HepG2 (cell line): Measurements from ENCODE around the gene NME9. TPM values are rescaled to one million over a fixed set of nuclear protein-coding genes. Genes with fewer than 3 reads are reported as not detected.

Source experiments
- AHDC1 ChIP-seq: sonication (generic); formaldehyde crosslinking; IDR thresholded peaks from 2 replicates; pipeline ENCODE4 v1.5.1; 2020; ENCODE audit warnings: mild to moderate bottlenecking, missing genetic modification reagents, borderline replicate concordance
- CEBPG ChIP-seq: IDR thresholded peaks from 2 replicates; pipeline ENCODE4 v1.6.1; 2016
- DR1 ChIP-seq: sonication (generic); formaldehyde crosslinking; IDR thresholded peaks from 2 replicates; pipeline ENCODE4 v1.8.0; 2021; ENCODE audit warnings: mild to moderate bottlenecking, missing genetic modification reagents, inconsistent platforms
- HOXD1 ChIP-seq: sonication (generic); formaldehyde crosslinking; IDR thresholded peaks from 2 replicates; pipeline ENCODE4 v1.5.0; 2020; ENCODE audit warnings: missing genetic modification reagents
- IRF1 ChIP-seq: sonication (generic); formaldehyde crosslinking; IDR thresholded peaks from 2 replicates; pipeline ENCODE4 v1.4.0; 2020; ENCODE audit warnings: low read depth, mild to moderate bottlenecking, missing genetic modification reagents
- KLF12 ChIP-seq: sonication (generic); formaldehyde crosslinking; IDR thresholded peaks from 2 replicates; pipeline ENCODE4 v1.4.0; 2020; ENCODE audit warnings: missing genetic modification reagents, borderline replicate concordance
- MAFG ChIP-seq: sonication (generic); formaldehyde crosslinking; IDR thresholded peaks from 2 replicates; pipeline ENCODE4 v1.5.1; 2020; ENCODE audit warnings: mild to moderate bottlenecking, missing genetic modification reagents
- MATR3 ChIP-seq: sonication (generic); formaldehyde crosslinking; IDR thresholded peaks from 2 replicates; pipeline ENCODE4 v1.4.0; 2020; ENCODE audit warnings: missing genetic modification reagents
- MEF2D ChIP-seq: sonication (generic); formaldehyde crosslinking; IDR thresholded peaks from 2 replicates; pipeline ENCODE4 v1.5.1; 2020; ENCODE audit warnings: mild to moderate bottlenecking, missing genetic modification reagents
- MZF1 ChIP-seq: sonication (generic); formaldehyde crosslinking; IDR thresholded peaks from 2 replicates; pipeline ENCODE4 v1.8.1; 2023; ENCODE audit warnings: mild to moderate bottlenecking, missing genetic modification reagents, borderline replicate concordance
- NCOA1 ChIP-seq: sonication (generic); formaldehyde crosslinking; IDR thresholded peaks from 2 replicates; pipeline ENCODE4 v1.9.0; 2021; ENCODE audit warnings: missing genetic modification reagents
- SP4 ChIP-seq: sonication (generic); formaldehyde crosslinking; IDR thresholded peaks from 2 replicates; pipeline ENCODE4 v1.8.1; 2023; ENCODE audit warnings: mild to moderate bottlenecking, missing genetic modification reagents
- STAG1 ChIP-seq: sonication (generic); formaldehyde crosslinking; IDR thresholded peaks from 2 replicates; pipeline ENCODE4 v1.4.0; 2020; ENCODE audit warnings: missing genetic modification reagents
- TMF1 ChIP-seq: sonication (generic); formaldehyde crosslinking; IDR thresholded peaks from 2 replicates; pipeline ENCODE4 v1.8.1; 2022; ENCODE audit warnings: low read depth, missing genetic modification reagents
- ZC3H4 ChIP-seq: sonication (generic); formaldehyde crosslinking; IDR thresholded peaks from 2 replicates; pipeline ENCODE4 v1.4.0; 2020; ENCODE audit warnings: missing genetic modification reagents, borderline replicate concordance
- ZNF230 ChIP-seq: sonication (generic); formaldehyde crosslinking; IDR thresholded peaks from 2 replicates; pipeline ENCODE4 v1.4.0; 2020; ENCODE audit warnings: mild to moderate bottlenecking, missing genetic modification reagents
- ZNF446 ChIP-seq: sonication (generic); formaldehyde crosslinking; IDR thresholded peaks from 2 replicates; pipeline ENCODE4 v1.5.0; 2020; ENCODE audit warnings: mild to moderate bottlenecking, missing genetic modification reagents
- ZNF574 ChIP-seq: sonication (generic); formaldehyde crosslinking; IDR thresholded peaks from 2 replicates; pipeline ENCODE4 v1.4.0; 2020; ENCODE audit warnings: missing genetic modification reagents
- ZNF577 ChIP-seq: sonication (generic); formaldehyde crosslinking; IDR thresholded peaks from 2 replicates; pipeline ENCODE4 v1.4.0; 2020; ENCODE audit warnings: mild to moderate bottlenecking, low read depth, missing genetic modification reagents, borderline replicate concordance
- ZNF589 ChIP-seq: sonication (generic); formaldehyde crosslinking; conservative IDR thresholded peaks from 2 replicates; pipeline ENCODE4 v1.8.0; 2022; ENCODE audit warnings: mild to moderate bottlenecking, moderate library complexity, missing genetic modification reagents
- ZNF780A ChIP-seq: sonication (generic); formaldehyde crosslinking; IDR thresholded peaks from 2 replicates; pipeline ENCODE4 v1.8.0; 2022; ENCODE audit warnings: mild to moderate bottlenecking, missing genetic modification reagents, moderate library complexity
- ZSCAN31 ChIP-seq: sonication (generic); formaldehyde crosslinking; IDR thresholded peaks from 2 replicates; pipeline ENCODE4 v1.5.0; 2020; ENCODE audit warnings: low read depth, mild to moderate bottlenecking, missing genetic modification reagents
- polyA plus RNA-seq, 8 experiments: library from polyadenylated mRNA; depleted of rRNA in 3 of 8; stranded (reverse) in 7 of 8; unstranded in 1 of 8; fragments of >200 nt; fragmentation: Illumina TruSeq in 4 of 8; extraction: Trizol in 4 of 8; gene quantifications; 2 replicates each; pipeline versions ENCODE4 v1.2.1 to v1.2.3, GENCODE V29; 2011 to 2016; ENCODE audit warnings: low read depth in 4 of 8, missing spikeins in 1 of 8, mixed read lengths in 1 of 8; ENCODE audit not compliant: insufficient read depth in 1 of 8
- total RNA-seq, 5 experiments: library from RNA; depleted of rRNA; stranded (reverse); fragments of >200 nt; fragmentation: Illumina TruSeq; extraction: Trizol; gene quantifications; 2 replicates each; pipeline ENCODE4 v1.2.3, GENCODE V29; 2016; ENCODE audit warnings: low read depth in 1 of 5

The NME9 gene
- total and polyA plus RNA-seq, 2 of the 13 experiments (the other 11 are each of a cell fraction or from before 2014, with no cell fraction given), result not detected

GRCh38 chr3:138347960-138348753, 18.5 kb upstream of the NME9 start, which contains the start of gene MRAS (continued):
- no peak; the same call in 1 of the 2 replicates for TF ChIP-seq SP4 (CRISPR knock-in tag)
- TF ChIP-seq ZNF780A, result no peak
- no peak for TF ChIP-seq MEF2D (CRISPR knock-in tag)
- no peak for TF ChIP-seq TMF1 (CRISPR knock-in tag)
- TF ChIP-seq ZSCAN31 (CRISPR knock-in tag), result no peak
- TF ChIP-seq ZNF589 (CRISPR knock-in tag), result no peak
- TF ChIP-seq ZNF446 (CRISPR knock-in tag), result 0 out of 2 replicates have a peak, but pooled peaks have one; percentile 49
- TF ChIP-seq HOXD1 (CRISPR knock-in tag), result peak; percentile 60; the same call in 1 of the 2 replicates
- no peak for TF ChIP-seq ZC3H4 (CRISPR knock-in tag)
- TF ChIP-seq MZF1, result no peak
- TF ChIP-seq KLF12, result peak; percentile 18; the same call in 1 of the 2 replicates
- no peak for TF ChIP-seq MATR3 (CRISPR knock-in tag)
- TF ChIP-seq STAG1 (CRISPR knock-in tag), result peak; percentile 48
- TF ChIP-seq IRF1 (CRISPR knock-in tag), result no peak
- TF ChIP-seq ZNF577 (CRISPR knock-in tag), result no peak
- no peak for TF ChIP-seq NCOA1 (CRISPR knock-in tag)
- TF ChIP-seq CEBPG, result no peak
- TF ChIP-seq DR1, result 0 out of 2 replicates have a peak, but pooled peaks have one; percentile 25
- no peak for TF ChIP-seq MAFG (CRISPR knock-in tag)
- TF ChIP-seq ZNF574 (CRISPR knock-in tag), result peak; percentile 66
- no peak for TF ChIP-seq AHDC1 (CRISPR knock-in tag)
- no peak for TF ChIP-seq ZNF230 (CRISPR knock-in tag)
